Psoas muscle (tissue), 8 donors: ENCODE measurements around the gene TMEM116. TPM values are rescaled to one million over a fixed set of nuclear protein-coding genes. Genes with fewer than 3 reads are reported as not detected.

Experiments used
- ATAC-seq, 4 donors: fragments of 200-7000 bp; cut with Tn5 transposase; one replicate each; pipeline ENCODE4 v1.9.1; 2020; ENCODE audit warnings: moderate library complexity in 3 of 4, mild to moderate bottlenecking in 2 of 4
- DNase-seq, 2 donors: peaks; one replicate each; pipeline ENCODE4 v3.0.0-alpha.2; 2020
- H3K27ac ChIP-seq: fragments of 200-600 bp; one replicate; pipeline ENCODE4 v1.8.0; 2022
- H3K27me3 ChIP-seq, 3 donors: fragments of 200-600 bp in 1 of 3; one replicate each; pipeline versions ENCODE4 v1.6.1 to v1.8.0; 2013 to 2022; ENCODE audit warnings: low read length in 2 of 3, mild to moderate bottlenecking in 2 of 3, moderate library complexity in 1 of 3; ENCODE audit not compliant: insufficient read depth in 3 of 3
- H3K36me3 ChIP-seq, 2 donors: fragments of 200-600 bp in 1 of 2; one replicate each; pipeline versions ENCODE4 v1.6.1 to v1.8.0; 2013 to 2022; ENCODE audit warnings: low read depth in 1 of 2, mild to moderate bottlenecking in 1 of 2, moderate library complexity in 1 of 2; ENCODE audit not compliant: insufficient read depth in 1 of 2
- H3K4me1 ChIP-seq: fragments of 200-600 bp; one replicate; pipeline ENCODE4 v1.8.0; 2022
- H3K4me3 ChIP-seq: fragments of 200-600 bp; one replicate; pipeline ENCODE4 v1.8.0; 2022; ENCODE audit warnings: mild to moderate bottlenecking
- H3K9me3 ChIP-seq: fragments of 200-600 bp; one replicate; pipeline ENCODE4 v1.8.0; 2022
- CTCF ChIP-seq: fragments of 200-600 bp; IDR thresholded peaks from one replicate; pipeline ENCODE4 v1.8.0; 2022; ENCODE audit warnings: antibody characterized with exemption
- WGBS, 3 donors: extraction: QIAGEN DNeasy Blood & Tissue Kit; methylation state at CpG; one replicate each; pipeline versions ENCODE4 v1.1.6 to v1.1.7; 2013; 5-methylcytosine and 5-hydroxymethylcytosine counted together
- intact Hi-C, 2 donors: fragments of 100-400 bp; cut with DNase I; formaldehyde crosslinking; loops; one replicate each; pipeline versions ENCODE4 v1.11.0 to v1.14.2; 2022
- polyA plus RNA-seq, 3 donors: library from polyadenylated mRNA; stranded (reverse); fragments of 200-250 nt; gene quantifications; one replicate each; pipeline ENCODE4 v1.2.3, GENCODE V29; 2013
- total RNA-seq, 4 donors: library from RNA; stranded (reverse); fragmentation: NEBNext Ultra II Directional in 2 of 4; extraction: Animal tissue kit (Norgen Biotek cat#: 25700) in 2 of 4; gene quantifications; one replicate each; pipeline versions ENCODE4 v1.2.1 to v1.2.4, GENCODE V29; 2021 to 2023
- donor health status: healthy with polysubstance abuse.
- donor health status: DM: no; HTN: no; CAD: no; lungs with moderate emphysema.
- donor health status: Bipolar disorder and iron deficiency.
- donor health status: healthy.
- donor health status: DM: yes; HTN: yes; CAD: no.
- donor health status: DM: no; HTN: no; CAD: no.
- donor health status: DM: no; HTN: no; CAD: no.
- donor health status: DM: yes; HTN: yes; CAD: no.

The TMEM116 gene
- total and polyA plus RNA-seq, 7 donors = 3.2 to 12.5 (median 5.4) TPM

GRCh38 chr12:111894556-111894955, 118.4 kb downstream of the TMEM116 start:
- Histone ChIP-seq H3K36me3 (peaks cover 5 to 93% of the 10 kb centered on the region in 2 donors), H3K9me3 (no peaks in the 10 kb centered on the region), H3K27ac (no peak overlapping the region), H3K4me1 (no peaks in the 10 kb centered on the region), H3K27me3 (no peaks in the 10 kb centered on the region), H3K4me3 (no peak overlapping the region)
- intact Hi-C loops = loop anchor here in 1 of 2 donors (10.0 kb wide), 1 partner anchor 380 kb away; no protein-coding TSS in a partner anchor
- ATAC-seq (no peak), DNase-seq (no peak)
- 86 to 90% (median 89%) methylated on average over 5 of the region's 5 CpGs for WGBS, 3 donors
- TF ChIP-seq CTCF = no peak

GRCh38 chr12:111893287-111893686, 119.7 kb downstream of the TMEM116 start:
- DNase-seq (no peak), ATAC-seq (no peak)
- WGBS, 3 donors = 37 to 63% (median 45%) methylated on average over 2 of the region's 2 CpGs
- no peak overlapping the region for H3K4me3 ChIP-seq
- peaks cover 5 to 95% of the 10 kb centered on the region in 2 donors for H3K36me3 ChIP-seq
- no peaks in the 10 kb centered on the region for H3K4me1 ChIP-seq
- H3K9me3 ChIP-seq = no peaks in the 10 kb centered on the region
- no peaks in the 10 kb centered on the region for H3K27me3 ChIP-seq
- H3K27ac ChIP-seq = no peak overlapping the region
- TF ChIP-seq CTCF = no peak
- intact Hi-C loops = loop anchor here in 1 of 2 donors (10.0 kb wide), 1 partner anchor 378 kb away; no protein-coding TSS in a partner anchor

GRCh38 chr12:111887926-111888745, 124.8 kb downstream of the TMEM116 start:
- ATAC-seq (no peak), DNase-seq (no peak)
- intact Hi-C loops = no loop called here
- Histone ChIP-seq H3K27me3 (no peaks in the 10 kb centered on the region), H3K27ac (no peak overlapping the region), H3K4me3 (no peak overlapping the region), H3K4me1 (no peaks in the 10 kb centered on the region), H3K36me3 (peaks cover 17 to 97% of the 10 kb centered on the region in 2 donors), H3K9me3 (no peaks in the 10 kb centered on the region)
- TF ChIP-seq CTCF = no peak
- 89 to 90% (median 89%) methylated on average over 11 of the region's 11 CpGs for WGBS, 3 donors

GRCh38 chr12:111886662-111887545, 126.1 kb downstream of the TMEM116 start:
- ATAC-seq = no peak
- DNase-seq = no peak
- Histone ChIP-seq H3K27me3 (no peaks in the 10 kb centered on the region), H3K4me1 (no peaks in the 10 kb centered on the region), H3K27ac (no peak overlapping the region), H3K36me3 (peaks cover 17 to 97% of the 10 kb centered on the region in 2 donors), H3K4me3 (no peak overlapping the region), H3K9me3 (no peaks in the 10 kb centered on the region)
- WGBS, 3 donors = 93 to 94% (median 93%) methylated on average over 7 of the region's 7 CpGs
- intact Hi-C loops = no loop called here
- TF ChIP-seq CTCF = no peak
